Left renal pelvis (tissue), 4 donors: Measurements from ENCODE around the gene ANKRD52. TPM values are rescaled to one million over a fixed set of nuclear protein-coding genes. Genes with fewer than 3 reads are reported as not detected.
"Not testable (repeated sequence)": the region's sequence is repeated elsewhere in the genome, so short reads cannot be mapped to it uniquely, and the experiment has no call there.

Experiments used
- DNase-seq, 4 donors: peaks; one replicate each; pipeline ENCODE4 v3.0.0-alpha.2; 2013; ENCODE audit warnings: low read depth in 4 of 4, low spot score in 3 of 4
- polyA plus RNA-seq, 4 donors: library from polyadenylated mRNA; unstranded; fragments of 120-200 nt; gene quantifications; one replicate each; pipeline ENCODE4 v1.2.1, GENCODE V29; 2013; ENCODE audit not compliant: insufficient read length in 4 of 4

Gene ANKRD52
- polyA plus RNA-seq, 4 donors = 23.8 to 42.5 (median 28.9) TPM

DNA sequence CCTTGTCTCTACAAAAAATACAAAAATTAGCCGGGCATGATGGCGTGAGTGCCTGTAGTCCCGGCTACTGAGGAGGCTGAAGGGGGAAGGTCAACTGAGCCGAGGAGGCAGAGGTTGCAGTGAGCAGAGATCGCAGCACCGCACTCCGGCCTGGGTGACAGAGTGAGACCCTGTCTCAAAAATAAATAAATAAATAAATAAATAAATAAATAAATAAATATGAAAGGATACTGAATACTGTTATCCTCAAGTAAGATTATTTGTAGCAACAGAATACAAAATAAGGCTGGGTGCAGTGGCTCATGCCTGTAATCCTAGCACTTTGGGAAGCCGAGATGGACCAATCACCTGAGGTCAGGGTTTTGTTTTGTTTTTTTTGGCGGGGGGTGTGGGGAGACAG, 38.3 kb downstream of the ANKRD52 start:
- no peak for DNase-seq

DNA sequence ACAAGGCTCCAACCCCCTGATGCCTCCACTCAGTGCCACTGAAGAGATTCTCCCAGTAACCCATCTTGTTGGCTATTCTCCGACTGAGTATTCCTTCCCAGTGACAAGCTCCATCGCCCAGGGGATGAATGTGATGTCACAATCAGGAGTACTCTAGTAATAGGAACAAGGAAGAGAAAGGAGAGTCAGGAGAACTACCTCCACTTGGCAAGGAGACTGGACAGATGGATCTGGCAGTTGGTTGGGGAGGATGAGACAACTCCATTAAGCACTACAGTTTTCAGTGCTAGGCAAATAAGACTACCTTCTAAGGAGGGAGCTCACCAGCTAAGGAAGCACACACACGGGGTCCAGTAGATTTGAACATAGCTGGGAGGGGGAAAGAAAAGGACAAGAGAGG, 41.7 kb downstream of the ANKRD52 start:
- no peak for DNase-seq

DNA sequence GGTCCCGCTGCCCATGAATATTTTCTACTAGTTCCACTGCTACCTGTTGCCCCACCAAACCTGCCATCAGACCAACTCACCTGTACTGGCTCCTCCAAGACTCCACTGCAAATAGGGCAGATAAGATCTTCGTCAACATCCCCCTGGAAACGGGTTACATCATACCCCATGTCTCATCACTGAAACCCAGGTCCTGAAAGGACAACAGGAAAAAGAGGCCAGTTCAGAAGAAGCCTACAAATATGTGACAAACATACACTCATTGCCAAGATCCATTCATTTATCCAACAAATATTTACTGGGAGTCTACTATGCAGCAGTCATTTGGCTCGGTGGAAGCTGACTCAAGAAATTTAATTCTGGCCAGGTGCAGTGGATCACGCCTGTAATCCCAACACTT, 44.3 kb downstream of the ANKRD52 start:
- DNase-seq = no peak

DNA sequence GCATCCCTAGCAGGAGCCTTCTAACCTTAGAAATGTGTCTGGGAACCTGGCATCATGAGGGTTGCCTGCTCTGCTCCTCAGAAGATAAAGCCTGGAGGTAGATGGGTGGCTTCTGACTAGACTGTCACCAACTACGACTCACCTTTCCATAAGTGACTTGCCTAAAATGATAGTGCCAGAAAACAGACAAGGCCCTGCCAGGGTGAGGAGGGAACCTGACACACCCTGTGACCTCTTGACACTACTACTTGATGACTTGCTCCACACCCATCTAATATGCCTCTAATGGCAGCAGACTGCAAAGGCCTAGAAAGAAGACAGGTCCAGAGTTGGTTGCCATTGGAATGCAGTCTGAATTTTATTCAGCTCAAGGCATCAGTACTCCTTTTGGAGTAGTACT, 45.8 kb downstream of the ANKRD52 start:
- no peak for DNase-seq

DNA sequence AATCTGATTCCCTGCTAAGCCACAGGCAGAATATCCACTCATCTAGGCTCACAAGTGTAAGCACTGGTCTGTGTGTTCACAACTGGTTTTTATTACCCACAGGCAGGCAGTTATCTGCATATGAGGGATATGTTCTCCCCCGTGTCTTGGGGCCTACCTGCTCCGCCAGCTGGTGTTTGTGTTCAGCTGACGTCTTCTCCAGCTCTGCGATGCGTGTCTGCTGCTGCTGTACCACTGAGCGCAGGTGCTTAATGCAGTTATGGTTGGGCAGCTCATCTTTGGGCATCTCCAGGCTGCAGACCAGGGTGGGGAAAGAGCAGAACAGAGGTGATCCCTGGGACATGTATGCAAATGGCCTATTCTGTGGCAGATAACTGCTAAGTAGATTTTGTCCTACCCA, 50.2 kb downstream of the ANKRD52 start:
- DNase-seq = no peak

DNA sequence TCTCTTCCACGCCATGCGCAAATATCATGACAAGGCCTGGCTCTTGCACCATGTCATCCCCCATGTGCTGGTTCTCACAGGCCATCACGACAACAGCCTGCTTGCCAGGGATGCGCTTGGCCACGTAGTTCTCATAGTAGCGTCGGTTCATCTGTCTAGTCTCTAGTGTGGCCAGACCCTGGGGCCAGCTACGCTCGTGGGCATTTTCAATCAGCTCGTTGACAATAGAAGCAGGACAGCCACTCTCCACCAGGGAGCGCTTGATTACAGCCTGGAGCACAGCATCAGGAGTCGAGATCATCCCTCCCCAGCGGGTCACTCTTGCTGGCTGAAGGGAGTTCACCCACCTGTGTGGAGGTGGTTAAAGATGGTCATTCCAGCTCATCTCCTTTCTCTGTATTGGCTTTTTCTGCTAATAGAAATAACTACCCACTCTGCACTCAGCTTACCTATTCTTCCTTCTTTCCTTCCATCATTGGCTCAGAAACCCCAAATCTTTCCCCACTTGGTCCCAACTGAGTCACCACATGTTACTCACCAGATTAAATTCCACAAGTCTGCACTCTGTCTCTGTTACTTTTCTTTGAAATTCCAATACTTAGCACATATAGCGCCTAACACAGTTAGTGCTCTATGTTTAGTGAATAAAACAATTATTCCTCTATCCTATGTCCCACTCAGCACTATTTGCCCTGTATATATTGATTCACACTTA, 51.6 kb downstream of the ANKRD52 start:
- no peak for DNase-seq

DNA sequence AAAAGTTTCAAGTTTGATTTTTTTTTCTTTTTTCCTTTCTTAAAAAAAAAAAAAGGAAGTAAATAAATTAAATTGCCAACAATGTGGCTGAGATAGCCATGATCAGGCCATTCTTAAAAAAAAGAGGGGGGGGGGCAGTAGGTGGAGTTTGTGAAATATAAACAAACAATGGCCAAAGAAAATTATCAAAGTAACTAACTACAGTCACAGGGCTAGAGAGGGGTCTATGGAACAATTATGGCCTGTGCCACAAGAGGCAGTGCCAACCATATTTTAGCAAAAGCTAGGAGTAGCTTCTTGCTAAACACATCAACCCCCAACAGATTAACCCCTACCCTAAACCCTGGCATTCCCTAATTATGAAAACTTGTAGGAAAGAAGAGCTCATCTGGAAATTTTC, 52.7 kb downstream of the ANKRD52 start:
- no peak for DNase-seq

DNA sequence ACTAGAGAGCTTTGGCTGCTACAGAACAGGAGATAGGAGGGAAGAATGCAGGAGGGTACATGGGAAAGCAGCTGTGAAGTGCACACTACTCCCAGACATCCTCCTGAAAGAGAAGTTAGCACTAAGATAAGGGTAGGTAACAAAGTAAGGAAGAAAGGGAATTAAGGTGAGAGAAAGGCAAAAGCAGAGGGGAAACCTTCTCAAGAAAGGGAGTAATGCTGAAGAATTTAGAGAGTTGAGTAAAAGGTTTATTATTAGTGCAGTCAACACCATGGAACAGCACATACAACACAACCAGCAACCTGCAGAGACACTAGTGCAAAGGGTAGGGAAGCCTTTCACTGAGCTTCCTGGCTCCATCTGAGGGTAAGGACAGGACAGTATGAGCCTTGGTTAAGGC, 53.9 kb downstream of the ANKRD52 start:
- no peak for DNase-seq

DNA sequence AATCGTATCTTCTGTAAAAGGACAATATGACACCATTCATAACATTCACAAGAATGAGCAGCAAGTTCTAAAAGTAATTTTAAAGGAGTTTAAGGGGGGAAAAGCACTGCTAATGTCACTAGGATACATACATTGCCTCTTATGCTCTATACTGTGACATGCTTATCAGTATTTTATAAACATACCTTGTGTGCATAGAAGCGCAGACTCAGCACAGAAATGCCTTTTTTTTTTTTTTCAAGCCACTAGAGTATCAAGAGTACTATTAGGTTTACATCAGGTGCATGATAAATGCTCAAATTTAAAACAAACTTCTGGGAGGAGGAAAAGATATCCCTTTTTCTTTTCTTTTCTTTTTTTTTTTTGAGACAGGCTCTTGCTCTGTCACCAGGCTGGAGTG, 55.3 kb downstream of the ANKRD52 start:
- no peak for DNase-seq

DNA sequence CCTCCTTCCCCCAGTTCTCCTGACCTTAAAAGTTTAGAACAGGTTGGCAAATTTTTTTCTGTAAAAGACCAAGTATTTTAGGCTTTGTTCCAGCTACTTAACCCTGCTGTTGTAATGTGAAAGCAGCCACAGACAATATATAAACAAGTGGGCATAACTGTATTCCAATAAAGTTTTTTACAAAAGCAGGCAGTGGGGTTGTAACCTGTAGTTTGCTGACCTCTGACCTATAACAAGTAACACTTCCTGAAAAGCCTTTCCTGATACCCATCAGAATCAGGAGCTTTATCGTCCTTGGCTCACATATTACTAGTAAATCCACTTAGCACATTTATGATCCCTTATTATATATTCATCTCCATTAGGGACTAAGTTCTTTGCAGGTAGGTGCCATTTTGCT, 55.8 kb downstream of the ANKRD52 start:
- no peak for DNase-seq

DNA sequence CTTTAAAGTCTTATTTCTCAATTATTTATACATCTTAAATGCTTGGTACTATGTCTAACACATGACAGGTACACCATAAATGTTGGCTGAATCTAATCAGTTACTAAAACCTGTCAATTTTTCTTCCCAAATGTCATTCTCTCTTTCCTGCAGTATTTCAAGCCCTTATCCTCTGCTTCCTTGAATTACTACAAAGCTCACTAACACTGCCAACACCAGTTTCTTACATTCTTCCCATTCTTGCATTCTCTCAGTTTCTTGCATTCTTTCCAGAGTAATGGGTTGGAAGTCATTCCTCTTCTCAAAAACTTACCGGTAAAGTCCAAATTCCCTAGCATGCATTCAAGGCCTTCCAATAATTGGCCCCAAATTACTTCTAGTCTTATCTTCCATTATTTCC, 59.3 kb downstream of the ANKRD52 start:
- no peak for DNase-seq

DNA sequence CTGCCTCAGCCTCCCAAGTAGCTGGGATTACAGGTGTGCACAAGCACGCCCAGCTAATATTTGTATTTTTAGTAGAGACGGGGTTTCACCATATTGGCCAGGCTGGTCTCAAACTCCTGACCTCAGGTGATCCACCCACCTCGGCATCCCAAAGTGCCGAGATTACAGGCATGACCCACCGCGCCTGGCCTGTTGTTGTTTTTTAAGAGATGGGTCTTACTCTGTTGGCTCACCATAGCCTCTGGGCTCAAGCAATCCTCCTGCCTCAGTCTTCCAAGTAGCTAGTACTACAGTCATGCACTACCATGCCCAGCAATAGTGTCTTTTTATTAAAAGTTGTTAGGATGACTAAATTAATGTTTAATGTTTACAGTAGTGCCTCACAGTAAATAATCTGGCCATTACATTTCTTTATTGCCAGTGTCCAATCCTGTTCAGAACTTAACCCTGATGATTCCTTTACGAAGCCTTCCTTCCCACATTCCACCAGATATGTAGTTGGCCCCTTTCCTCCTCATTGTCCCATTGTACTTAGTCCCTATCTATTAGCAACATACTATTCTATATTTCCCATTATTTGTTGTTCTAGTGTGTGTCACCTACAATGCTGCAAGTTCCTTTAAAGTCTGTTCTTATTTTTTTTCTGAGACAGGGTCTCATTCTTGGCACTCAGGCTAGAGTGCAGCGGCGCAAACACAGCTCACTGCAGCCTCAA, 60.1 kb downstream of the ANKRD52 start:
- DNase-seq = no peak

DNA sequence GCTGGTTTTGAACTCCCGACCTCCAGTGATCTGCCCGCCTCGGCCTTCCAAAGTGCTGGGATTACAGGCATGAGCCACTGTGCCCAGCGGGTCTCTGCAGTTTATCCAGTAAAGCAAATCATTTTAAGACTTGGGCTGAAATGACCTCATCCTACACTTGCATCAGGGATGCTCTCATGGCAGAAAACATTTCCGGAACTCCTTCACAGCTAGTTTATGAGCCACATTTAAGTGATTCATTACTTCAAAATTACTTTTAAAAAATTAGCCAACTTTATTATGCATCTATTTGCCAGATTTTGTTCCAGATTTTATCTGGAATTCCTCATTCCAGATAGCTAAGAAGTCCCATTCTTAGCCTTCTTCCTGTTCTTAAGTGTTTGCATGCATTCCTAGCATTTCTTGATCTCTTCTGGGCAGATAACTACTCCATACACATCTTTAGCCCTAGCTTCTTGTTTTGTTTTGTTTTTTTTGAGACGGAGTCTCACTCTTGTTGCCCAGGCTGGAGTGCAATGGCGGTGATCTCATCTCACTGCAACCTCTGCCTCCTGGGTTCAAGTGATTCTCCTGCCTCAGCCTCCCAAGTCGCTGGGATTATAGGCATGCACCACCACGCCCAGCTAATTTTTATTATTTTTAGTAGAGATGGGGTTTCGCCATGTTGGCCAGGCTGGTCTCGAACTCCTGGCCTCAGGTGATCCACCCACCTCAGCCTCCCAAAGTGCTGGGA, 61.2 kb downstream of the ANKRD52 start:
- not testable (repeated sequence) for DNase-seq

DNA sequence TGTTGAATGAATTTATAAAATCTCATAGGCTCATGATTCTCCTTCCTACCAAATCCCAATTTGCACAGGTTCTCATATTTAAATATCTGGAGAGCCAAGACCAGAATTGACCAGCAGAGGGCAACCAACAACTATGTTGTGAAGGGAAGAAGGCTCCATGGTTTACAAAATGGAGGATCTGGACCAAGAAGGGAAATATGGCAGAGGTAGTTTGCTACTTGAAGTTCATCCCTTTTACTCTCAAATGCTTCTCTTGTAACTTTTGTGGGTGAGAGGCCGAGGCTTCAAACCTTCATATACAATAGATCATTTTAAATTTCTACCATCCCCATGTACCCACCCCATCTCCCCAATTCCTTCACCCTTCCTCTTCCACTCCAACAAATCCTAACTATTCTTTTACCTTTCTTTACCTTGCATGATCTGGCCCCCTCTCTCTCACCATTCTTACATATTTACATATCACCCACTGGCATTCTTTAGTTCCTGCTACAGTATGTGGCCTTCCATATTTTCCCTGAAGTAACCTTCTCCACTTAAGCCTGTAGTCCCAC, 65.1 kb downstream of the ANKRD52 start:
- DNase-seq = peak in 3 of 4 donors; percentile 56 to 77 (median 66)

DNA sequence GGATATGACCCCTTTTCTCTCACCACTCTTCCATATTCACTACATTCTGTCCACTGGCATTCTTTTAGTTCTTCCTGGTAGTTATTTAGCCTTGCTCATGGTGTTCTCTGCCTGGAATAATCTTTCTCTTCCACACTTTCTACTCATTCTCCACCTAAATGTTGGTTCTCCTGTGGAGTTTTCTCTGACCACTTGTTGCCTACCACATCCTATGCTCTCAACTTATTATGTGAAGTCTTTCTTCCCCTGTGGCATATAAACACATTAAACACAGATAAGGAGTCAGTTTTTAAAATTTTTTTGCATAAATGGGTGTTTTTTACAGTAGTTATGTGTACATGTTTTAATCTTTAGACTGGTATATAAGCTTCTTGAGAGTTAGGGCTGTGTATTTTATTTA, 65.6 kb downstream of the ANKRD52 start:
- no peak for DNase-seq

DNA sequence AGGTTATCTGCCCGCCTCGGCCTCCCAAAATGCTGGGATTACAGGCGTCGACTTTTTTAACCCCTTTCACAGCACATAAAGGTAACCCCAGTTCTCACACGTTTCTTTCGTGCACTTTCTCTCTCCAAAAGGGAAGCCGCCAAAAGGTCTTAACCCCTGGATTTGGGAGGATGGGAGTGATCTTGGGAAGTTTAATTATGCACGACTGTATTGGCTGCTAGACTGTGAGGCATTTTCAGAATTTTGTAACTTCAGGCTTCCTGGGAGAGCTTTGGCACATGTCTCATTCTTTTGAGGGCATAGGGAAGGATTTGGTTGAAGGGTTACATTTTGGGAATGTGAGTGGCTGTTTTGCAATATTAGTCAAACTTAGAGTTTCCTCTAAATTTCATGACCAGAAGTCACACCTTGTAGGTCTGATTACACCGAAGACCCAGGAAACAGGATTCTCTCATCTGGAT, 67.5 kb downstream of the ANKRD52 start:
- DNase-seq = no peak

DNA sequence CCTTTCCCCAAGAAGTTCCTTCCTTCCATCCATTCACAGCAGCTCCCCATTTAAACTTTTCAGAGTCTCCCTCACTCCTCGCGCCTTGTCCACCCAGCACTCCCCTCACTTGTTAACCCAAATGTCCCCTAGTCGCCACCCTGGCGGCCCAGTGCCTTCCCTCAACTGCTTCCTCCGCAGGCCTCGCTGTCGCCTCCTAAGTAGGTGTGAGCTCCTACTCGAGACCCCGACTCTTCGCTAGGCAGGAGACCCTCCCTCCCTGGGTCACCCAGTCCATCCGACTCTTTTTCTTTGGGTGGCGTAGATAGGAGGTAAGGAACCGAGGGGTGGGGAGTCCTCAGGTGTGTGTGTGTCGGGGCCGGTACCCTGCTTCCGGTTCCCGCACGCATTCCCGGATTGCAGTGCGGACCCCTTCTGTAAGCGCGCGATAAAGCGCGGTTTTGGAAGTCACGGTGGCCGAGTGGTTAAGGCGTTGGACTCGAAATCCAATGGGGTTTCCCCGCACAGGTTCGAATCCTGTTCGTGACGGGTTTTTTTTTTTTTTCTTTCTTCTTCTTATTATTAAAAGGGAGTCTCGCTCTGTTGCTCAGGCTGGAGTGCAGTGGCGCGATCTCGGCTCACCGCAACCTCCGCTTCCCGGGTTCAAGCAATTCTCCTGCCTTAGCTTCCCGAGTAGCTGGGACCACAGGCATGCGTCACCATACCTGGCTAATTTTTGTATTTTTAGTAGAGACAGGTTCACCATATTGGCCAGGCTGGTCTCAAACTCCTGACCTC, 68.1 kb downstream of the ANKRD52 start:
- DNase-seq = peak; percentile 87 to 90 (median 89)

DNA sequence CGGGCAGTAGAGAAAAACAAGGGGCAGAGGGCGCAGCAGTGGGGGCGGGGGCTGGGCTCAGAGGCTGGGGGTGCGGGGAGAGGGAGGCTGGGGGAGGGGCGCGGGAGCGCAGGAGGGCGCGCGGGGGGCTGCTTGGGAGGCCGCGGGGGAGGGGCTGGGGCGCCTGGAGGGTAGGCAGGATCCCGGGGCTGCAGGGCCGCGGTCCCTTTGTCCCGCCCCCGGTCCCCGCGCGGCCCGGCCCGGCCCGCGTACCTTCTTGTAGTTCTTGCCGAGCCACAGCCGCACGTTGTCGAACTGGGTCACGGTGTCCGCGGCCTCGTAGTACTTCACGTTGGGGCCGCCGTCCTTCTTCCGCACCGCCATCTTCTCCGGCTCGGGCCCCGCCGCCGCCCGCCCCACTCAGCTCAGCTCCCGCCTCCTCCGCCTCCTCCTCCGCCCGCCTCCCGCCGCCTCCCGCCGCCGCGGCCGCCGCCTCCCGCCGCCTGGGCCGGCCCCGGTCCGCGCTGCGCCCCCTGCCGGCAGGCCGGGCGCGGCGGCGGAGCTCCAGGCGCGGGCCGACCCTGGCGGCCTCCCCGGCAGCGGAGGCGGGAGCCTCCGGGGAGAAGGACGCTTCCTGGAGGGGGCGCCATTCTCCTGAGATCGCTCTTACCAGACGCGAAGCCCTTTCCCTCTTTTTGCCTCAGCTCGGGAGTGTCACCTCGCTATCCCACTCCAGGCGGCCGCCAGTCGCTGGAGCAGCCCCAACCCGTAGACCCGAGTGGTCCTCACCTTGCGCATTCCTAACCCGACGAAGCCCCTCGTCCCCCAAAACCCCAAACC, 68.9 kb downstream of the ANKRD52 start, which contains the start of gene SMARCC2:
SMARCC2 (minus strand) TSS at position 385 of the 819 bp plus-strand sequence; CDS start at position 363, 22 bp downstream.
- DNase-seq = peak; percentile 65 to 77 (median 72)

DNA sequence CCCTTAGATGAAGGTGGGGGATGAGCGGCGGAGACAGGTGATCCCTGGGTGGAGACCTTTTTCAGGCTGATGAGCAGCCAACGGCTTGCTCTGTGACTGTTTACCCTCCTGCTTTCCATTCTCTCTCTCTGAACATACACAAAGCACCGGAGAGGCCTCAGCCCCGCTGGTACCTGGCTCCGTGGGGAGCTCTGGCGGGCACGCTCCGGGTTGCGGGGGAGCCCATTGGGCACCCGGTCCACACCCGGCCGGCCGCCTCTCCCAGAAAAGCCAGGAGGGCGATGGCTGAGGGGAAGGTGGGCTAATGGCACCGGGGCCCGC, 69.4 kb downstream of the ANKRD52 start:
- DNase-seq = no peak
